GM21526 (cell line): Measurements from ENCODE around the gene CA7.
A peak's percentile ranks its signal among the peaks of the same experiment; 100 is the strongest.

Experiments
- ATAC-seq: cut with Tn5 transposase; IDR thresholded peaks from one replicate; pipeline ENCODE4 v1.9.1; 2021; ENCODE audit warnings: moderate library complexity; ENCODE audit not compliant: unreplicated experiment, low FRiP score

Gene CA7

DNA sequence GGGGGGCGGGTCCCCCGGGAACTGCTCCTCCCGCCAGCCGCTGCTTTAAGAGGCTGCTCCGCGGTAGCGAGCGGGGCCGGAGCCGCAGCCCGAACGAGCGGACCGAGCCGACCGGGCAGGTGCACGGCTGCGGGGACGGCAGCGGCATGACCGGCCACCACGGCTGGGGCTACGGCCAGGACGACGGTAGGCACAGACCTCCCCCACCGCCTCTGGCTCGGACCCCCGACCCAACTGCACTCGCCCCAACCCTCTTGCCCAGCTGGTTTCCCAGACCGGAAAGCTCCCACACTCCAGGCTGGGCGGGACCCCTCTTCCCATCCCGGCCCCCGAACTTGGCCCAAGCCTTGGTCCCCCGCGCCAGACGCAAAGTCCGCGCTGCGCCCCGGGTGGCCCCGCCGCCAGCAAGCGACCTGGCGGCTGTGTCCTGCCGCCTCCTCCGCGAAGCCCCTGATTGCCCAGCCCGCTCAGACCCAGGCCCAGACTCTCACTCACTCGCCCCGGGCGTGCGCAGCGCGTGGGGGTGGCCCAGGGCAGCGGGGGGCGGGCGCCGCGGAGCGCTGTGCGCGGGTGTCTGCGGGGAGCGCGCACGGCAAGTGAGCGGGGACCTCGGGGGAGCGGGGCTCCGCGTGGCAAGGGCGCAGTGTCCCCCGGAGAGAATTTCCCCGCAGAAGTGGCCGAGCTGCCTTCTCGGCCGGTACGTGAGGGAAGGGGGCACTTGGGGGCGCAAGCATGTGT, at the start of gene CA7:
Gene CA7 (plus strand): TSS at position 73 of the 738 bp plus-strand sequence. CDS start 74 bp downstream, at position 147.
- ATAC-seq, result no peak

DNA sequence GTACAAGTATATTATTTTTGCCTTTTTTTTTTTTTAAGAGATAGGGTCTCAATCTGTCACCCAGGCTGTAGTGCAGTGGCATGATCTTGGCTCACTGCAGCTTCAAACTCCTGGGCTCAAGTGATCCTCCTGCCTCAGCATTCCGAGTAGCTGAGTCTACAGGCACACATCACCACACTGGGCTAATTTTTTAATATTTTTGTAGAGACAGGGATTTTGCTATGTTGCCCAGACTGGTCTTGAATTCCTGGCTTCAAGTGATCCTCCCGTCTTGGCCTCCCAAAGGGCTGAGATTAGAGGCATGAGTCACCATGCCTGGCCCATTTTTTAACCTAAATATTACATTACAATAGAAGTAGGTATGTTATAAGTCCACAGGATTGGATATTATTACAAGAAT, 46.1 kb upstream of the CA7 start:
- ATAC-seq, result no peak

DNA sequence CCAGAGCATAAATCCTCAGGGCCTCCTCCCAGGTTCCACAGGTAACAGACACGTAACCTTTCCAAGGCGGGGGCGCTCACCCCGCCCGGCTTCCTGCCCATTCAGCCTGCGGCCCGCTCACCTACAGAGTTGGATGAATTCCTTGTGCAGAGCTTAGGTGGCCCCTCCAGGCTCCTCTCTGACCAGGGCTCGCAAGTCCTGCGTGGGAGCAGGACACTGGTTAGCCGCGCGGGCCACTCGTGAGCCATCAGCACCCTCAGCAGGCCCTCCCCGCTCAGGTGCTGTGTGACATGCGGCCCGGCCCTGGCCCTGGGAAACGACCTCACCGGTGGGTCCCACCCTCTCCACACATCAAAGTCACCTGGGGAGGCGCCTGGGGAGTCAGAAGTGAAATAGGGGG, 43.4 kb upstream of the CA7 start:
- ATAC-seq, result no peak

DNA sequence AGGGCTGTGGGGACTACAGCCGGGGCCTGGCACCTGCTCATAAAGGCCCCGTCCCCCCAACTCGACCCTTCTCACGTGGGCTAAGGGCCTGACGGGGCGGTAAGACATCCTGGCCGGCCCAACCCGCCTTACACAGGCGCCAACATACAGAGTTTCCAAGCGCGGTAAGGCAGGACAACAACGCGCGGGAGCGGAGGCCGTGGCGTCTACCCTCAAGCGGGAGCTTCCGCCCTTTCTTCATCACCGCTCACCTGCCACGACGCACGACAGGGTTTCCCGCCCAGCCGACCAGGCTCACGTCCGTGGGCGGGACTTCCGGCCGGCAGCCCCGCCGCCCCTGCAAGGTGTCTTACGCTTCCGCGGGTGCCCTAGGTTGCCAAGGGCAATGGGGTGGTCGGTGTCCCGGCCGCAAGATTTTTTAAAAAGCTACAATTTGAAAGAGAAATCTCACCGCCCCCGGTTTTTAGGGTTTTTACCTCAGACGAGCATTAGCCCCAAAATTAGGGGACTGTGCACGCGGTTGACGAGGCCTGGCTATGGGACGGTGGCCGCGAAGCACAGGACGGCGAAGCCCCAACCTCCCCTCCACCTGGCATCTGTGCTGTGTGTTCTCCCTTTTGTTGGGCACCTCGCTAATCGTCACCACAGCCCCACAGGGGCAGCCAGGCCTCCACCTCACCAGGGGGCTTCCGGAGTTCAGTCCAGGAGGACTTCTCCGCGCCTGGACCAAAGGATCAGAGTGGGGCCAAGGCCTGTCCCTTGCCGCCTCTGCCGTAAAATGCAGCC, 42.7 kb upstream of the CA7 start, which contains the start of gene TERB1:
Gene TERB1 (minus strand): TSS at position 265 of the 786 bp plus-strand sequence. CDS start 4,786 bp downstream, outside the sequence.
- no peak for ATAC-seq

DNA sequence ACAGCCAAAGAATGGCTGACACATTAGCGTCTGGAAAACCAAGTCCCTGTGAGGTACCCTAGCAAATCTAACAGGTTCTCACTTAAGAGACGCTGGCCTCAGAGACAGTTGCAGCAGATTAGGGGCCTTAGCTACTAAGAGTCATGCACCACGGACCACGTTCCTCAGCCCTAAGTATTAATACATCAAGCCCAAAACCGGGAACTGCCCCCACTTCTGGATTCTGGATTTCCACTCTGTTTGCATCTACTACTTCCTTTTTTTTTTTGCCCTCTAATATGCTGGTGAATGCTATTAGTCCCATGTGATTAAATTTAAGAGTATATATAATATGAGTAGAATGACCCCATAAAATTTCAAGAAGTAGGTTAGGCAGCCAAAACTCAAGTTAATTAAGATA, 42.1 kb upstream of the CA7 start:
- ATAC-seq, result no peak

DNA sequence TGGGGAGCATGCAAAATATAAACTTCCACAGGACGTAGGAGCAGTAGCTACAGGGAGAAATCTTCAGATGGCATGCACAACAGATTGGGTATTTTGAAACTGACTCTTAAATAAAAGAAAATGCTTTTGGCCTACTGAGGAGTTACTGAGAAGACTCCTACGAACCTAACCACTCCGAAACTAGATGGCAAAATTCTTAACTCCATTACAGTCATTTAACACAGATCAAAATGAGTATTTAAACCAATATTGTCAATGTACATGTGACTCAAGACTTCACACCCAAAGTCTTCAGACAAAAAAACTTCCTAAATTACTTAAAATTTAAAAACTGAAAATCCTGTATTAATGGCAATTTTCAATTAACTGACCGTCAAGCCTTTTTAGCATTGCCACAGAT, 34.4 kb upstream of the CA7 start:
- ATAC-seq, result no peak

DNA sequence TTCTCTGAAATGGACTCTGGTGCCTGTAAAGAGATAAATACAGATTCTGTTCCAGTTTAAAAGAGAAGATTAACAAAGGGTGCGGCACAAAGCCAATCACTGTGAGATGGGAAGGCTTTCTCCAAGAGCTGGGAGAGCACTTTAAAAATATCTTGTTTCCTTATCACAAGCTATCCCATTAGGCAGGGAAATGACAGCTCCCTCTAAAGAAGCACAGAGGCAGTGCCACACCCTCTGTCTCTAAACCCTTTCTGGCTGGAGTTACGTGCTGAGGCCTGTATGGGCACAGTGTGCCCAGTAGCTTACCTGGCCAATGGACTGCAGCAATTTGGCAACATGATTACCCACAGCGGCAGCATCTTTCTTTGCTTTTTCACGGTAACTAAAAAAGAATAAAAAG, 33.8 kb upstream of the CA7 start:
- ATAC-seq, result no peak

DNA sequence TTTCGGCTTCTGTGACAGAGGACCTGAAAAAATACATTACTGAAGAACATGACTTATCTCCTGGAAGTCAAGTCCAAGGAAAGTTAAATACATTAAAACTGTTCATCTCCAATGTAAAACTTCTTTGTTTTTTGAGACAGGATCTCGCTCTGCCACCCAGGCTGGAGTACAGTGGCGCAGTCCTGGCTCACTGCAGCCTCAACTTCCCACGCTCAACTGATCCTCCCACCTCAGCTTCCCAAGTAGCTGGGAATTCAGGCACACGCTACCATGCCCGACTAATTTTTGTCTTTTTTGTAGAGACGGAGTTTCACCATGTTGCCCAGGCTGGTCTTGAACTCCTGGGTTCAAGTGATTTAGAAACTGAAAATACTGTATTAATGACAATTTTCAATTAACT, 33.2 kb upstream of the CA7 start:
- ATAC-seq, result no peak

DNA sequence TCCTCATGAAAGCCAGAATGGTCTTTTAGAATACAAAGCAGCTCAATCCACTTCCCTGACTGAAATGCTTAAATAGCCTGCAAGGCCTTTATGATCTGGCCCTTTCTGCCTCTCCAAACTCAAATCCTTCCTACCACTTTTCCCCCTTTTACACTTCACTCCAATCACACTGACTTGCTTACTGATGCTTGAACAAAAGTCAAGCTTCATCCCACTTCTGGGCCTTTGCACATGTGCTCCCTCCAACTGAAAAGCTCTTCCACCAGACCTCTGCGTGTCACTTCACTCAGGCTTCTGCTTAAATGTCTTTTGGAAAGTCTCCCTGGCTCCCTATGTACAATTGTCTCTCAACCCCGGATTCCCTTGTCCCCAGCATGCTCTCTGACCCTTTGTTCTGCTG, 29.5 kb upstream of the CA7 start:
- no peak for ATAC-seq

DNA sequence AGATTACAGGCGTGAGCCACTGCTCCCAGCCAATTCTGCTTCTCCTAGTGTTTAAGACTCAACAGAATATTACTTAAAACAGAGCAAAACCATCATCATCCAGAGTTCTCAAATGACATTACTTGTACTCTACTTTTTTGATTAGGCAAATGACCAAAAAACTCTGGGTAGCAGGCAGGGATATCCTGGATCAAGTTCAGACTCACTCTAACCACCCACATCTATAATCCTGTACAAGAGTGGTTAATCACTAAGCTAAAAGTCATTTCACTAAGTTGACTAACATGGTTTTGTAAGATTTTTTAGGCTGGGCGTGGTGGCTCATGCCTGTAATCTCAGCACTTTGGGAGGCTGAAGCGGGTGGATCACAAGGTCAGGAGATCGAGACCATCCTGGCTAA, 20.2 kb upstream of the CA7 start:
- ATAC-seq, result no peak

DNA sequence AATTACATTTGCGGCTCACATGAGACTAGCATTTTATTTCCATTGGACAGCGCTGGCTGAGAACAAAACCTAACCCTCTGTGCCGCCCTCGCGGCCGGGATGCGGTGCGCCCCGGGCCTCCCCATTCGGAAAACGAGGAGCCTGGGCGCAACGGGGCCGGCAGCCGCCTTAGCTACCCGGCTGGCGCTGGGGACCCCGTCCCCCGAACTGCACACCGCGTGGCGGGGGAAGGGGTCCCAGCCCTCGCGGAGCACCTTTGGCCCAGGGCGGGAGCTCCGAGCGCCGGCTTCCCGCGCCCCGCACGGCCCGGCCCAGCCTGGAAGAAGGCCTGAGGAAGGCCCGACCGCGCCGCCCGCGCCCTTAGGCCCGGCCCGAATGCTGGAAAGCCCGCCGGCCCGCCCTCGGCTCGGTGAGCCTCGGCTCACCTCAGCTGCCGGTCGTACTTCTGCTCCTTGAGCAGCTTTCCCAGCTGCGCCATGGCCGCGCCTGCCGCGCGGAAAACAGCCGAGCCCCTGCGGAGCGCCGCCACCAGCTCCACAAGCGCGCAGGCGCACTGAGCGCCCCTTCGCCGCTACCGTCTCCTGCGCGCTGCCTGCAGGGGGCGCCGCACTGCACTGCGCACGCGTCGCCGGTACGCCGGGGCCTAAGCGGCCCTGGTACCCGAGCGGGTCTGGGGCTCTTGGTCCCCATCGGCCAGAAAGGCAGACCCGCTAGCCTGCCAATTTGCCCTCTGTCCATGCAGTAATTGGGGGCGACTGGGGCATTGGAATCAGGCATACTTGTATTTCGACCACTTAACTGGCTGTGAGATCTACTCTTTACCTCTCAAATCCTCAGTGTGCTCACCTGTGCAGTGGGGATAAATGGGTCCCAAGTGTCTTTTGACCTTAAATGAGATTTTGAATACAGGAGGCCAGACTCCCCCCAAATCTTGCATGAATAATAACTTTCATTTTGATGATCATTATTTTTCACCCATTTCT, 13.5 kb upstream of the CA7 start, which contains the start of gene NAE1:
Gene NAE1 (minus strand): TSS at position 555 of the 983 bp plus-strand sequence. CDS start 77 bp downstream, at position 478.
- peak; percentile 85 for ATAC-seq

DNA sequence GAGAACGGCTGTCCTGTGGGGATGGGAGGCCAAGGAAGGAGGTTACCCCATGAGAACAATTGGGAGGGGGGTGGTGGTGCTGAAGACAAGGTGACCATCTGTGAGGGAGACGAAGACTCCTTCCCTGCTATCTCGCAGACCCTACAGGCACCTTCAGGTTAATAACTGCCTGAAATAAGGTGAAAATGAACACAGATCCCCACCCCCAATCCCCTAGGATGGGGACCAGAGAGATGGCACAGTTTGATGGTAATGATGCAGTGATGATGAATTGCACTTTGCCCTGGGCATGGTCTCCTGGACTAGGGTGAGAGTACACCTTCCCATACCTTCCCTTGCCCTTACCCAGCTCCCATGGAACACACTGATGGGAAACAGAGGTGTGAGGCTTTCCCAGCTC, 12.0 kb upstream of the CA7 start:
- ATAC-seq, result no peak

DNA sequence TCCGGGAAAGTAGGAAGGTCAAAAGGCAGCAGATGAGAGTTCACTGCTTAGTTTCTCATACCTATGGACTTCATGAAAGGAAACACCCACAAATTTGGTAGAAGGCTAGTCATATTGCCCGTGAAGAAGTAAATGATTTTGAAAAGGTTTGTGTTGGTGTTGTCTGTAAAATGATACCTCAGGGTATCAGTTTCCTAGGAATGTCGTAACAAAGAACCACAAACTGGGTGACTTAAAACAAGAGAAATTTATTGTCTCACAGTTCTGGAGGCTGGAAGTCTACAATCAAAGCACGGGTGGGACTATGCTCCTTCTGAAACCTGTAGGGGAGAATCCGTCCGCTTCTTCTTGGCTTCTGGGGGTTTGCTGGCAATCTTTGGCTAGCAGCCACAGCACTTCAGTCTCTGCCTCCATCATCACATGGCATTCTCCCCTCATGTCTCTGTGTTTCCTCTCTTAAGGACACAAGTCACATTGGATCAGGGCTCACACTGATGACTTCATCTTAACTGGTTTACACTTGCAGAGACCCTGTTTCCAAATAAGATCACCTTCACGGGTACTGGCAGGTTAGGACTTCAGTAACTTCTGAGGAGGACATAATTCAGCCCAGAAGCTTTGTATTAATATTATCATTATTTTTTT, 11.4 kb upstream of the CA7 start:
- ATAC-seq, result no peak

DNA sequence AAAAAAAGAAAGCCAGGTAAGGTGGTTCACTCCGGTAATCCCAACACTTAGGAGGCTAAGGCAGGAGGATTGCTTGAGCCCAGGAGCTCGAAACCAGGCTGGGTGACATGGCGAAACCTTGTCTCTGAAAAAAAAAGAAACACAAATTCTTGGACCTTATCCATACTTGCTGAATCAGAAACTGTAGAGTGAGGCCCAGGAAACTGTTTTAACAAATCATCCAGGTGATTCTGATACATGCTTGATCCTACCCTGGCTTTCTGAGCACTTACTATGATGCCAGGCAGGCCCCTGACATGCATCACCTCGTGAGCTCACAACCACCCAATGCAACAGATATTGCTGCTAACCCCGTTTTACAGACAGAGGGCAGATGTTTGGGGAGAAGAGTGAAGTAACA, 9.5 kb upstream of the CA7 start:
- no peak for ATAC-seq

DNA sequence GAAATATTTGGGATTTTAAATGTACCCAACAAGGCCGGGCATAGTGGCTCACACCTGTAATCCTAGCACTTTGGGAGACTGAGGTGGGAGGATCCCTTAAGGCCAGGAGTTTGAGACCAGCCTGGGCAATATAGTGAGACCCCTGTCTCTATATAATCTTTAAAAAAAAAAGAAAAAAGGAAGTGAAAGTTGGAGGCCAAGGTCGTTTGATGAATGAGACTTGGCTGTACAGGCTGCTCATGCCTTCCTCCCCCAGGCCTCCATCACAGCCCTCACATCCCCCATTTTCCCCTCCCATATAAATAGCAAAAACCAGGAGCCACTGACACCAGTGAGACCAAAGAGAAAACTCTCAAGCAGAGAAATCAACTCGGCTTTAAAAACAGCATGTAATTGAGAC, 3.3 kb upstream of the CA7 start:
- ATAC-seq, result no peak

DNA sequence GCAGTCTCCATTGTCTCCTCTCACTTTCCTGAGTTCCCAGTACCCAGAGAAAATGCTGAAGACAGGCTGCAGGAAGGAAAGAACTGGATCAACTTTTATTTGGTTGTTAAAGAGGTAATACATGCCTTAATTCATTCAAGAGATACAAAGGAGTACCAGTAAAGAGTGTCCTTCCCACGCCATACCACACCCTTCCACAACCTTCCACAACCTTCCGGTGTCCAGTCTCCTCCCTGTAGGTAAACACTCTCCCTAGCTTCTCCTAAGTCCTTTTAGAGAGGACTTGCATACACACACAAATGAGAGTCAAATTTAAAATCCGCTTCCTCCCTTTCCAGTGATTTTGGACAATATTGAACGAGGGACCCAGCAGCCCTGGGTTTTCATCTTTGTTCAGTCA, 2.8 kb upstream of the CA7 start:
- ATAC-seq, result no peak

DNA sequence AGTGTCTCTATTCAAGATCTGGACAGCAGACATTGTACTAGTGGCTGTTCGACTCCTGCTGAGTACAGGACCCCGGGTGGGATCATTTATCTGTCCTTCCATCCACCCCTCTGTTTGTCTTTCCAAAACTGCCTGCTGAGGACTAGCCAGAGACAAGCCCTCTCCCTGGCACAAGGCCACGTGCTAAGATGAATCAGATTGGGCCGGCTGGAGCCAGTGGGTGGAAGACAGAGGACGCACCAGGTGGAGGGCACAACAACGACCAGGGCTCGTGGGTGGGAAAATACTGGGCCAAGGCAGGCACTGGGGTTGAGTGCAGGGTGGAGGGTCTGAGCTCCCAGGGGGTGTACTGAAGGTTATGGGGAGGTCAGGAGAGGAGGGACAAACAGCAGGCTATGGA, 1.4 kb upstream of the CA7 start:
- ATAC-seq, result no peak

DNA sequence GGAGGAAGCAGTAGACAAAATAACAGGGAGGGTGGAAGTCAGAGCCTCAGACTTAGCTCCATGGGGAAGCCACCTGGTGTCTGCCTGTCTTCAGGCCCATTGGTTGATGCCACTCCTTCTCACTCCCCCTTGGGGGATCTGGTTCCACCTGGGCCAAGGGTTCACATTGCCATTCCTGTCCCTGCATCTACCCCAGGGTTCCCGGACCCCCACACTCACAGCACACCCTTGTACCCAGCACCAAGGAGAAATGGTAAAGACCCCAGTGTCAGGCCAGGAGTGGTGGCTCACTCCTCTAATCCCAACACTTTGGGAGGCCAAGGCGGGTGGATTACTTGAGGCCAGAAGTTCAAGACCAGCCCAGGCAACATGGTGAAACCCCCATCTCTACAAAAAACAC, 1.0 kb upstream of the CA7 start:
- no peak for ATAC-seq

DNA sequence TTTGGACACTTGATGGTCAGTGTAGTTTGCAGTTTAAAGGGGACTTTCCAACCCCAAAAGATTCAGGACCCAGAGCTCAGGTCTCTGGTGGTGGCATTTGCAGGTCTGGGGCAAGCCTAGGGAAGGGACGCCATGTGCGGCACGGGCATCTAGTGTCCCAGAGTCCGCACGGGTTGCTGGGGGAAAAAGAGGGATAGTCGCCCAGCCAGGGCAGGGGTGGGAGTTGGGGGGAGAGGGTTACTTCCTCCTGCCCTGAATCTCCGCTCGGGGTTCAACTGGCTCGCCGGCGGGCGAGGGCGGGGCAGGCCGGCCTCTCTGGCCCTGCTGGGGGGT, 239 bp upstream of the CA7 start:
- no peak for ATAC-seq

DNA sequence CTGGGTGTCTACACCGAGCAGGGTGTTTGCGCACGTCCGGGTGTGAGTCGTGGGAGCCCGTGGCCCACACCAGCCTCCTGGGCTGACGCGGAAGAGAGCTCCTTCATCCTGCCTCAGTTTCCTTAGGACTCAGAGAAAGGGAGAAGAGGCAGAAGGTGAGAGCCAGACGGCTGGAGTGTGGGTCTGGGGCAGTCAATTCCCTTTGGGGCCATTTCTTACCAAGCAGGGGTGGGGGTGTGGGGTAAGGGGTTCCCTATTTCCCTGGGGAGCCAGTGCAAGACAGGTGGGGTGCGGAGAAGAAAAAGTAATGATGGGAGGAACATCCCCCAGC, 831 bp downstream of the CA7 start:
- ATAC-seq, result no peak
